ENCODE data around the gene KPNA3. TPM values are rescaled to one million over a fixed set of nuclear protein-coding genes. Genes with fewer than 3 reads are reported as not detected.
"Not testable (repeated sequence)": the region's sequence is repeated elsewhere in the genome, so short reads cannot be mapped to it uniquely, and the experiment has no call there.

The KPNA3 gene
- total and polyA plus RNA-seq, 2 experiments from 2014 or later: 30.5 to 55.7 TPM

DNA sequence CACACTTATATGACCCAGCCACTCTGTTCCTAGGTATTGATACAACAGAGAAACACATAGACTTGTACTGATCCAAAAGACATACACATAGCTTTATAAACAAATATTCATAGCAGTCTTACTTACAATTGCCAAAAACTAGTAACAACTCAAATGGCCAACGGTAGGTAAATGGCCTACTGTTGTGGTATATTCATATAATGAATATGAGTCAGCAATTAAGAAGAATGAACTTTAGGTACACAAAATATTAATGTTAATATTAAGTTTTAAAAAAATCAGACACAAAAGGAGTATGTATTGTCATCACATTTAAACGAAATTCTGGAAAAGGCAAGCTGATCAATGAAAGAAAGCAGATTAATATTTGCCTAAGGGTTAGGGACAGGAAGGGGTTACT is 19.7 kb downstream of the KPNA3 start:
- no peaks in the 10 kb centered on the region for H3K9me3 Mint-ChIP-seq
- no peak for ATAC-seq
- Histone ChIP-seq H3K27me3 (ENCODE audit: insufficient read depth) (no peaks in the 10 kb centered on the region), H3F3A (replicated peaks; ENCODE audit: low read depth) (no peaks in the 10 kb centered on the region), H3K4me2 (no peak overlapping the region), H3K79me2 (replicated peaks; ENCODE audit: insufficient read depth) (peaks cover 100% of the 10 kb centered on the region), H2AFZ (no peak overlapping the region), H4K20me1 (replicated peaks; ENCODE audit: insufficient read depth) (peaks cover 26% of the 10 kb centered on the region), H3K36me3 (ENCODE audit: insufficient read depth) (no peaks in the 10 kb centered on the region), H3K4me3 (no peak overlapping the region), H3K27ac (ENCODE audit: low read depth) (no peak overlapping the region), H3K4me1 (ENCODE audit: insufficient read depth) (peaks cover 9% of the 10 kb centered on the region), H3K9me2 (ENCODE audit: insufficient read depth) (no peaks in the 10 kb centered on the region)
- H3K4me3 Mint-ChIP-seq: no peak overlapping the region
- H3K27me3 Mint-ChIP-seq (ENCODE audit: insufficient read depth, low read depth, poor library complexity): peaks cover 4% of the 10 kb centered on the region
- peaks cover 5% of the 10 kb centered on the region; the same call in 1 of the 3 replicates for H3K36me3 Mint-ChIP-seq (ENCODE audit: low read depth)
- TF ChIP-seq STAT1 (IDR thresholded peaks at IDR 0.05; ENCODE audit: unreplicated experiment) (no peak), ZNF114 (CRISPR knock-in tag; IDR thresholded peaks at IDR 0.05) (no peak), CREB1 (CRISPR knock-in tag; IDR thresholded peaks at IDR 0.05; ENCODE audit: low read depth) (no peak), NANOG (IDR thresholded peaks at IDR 0.05; ENCODE audit: borderline replicate concordance) (no peak), JUNB (IDR thresholded peaks at IDR 0.05; ENCODE audit: unreplicated experiment) (no peak), ZNF331 (CRISPR knock-in tag; IDR thresholded peaks at IDR 0.05; ENCODE audit: low read depth) (no peak)
- TF ChIP-seq, protein P1, sequence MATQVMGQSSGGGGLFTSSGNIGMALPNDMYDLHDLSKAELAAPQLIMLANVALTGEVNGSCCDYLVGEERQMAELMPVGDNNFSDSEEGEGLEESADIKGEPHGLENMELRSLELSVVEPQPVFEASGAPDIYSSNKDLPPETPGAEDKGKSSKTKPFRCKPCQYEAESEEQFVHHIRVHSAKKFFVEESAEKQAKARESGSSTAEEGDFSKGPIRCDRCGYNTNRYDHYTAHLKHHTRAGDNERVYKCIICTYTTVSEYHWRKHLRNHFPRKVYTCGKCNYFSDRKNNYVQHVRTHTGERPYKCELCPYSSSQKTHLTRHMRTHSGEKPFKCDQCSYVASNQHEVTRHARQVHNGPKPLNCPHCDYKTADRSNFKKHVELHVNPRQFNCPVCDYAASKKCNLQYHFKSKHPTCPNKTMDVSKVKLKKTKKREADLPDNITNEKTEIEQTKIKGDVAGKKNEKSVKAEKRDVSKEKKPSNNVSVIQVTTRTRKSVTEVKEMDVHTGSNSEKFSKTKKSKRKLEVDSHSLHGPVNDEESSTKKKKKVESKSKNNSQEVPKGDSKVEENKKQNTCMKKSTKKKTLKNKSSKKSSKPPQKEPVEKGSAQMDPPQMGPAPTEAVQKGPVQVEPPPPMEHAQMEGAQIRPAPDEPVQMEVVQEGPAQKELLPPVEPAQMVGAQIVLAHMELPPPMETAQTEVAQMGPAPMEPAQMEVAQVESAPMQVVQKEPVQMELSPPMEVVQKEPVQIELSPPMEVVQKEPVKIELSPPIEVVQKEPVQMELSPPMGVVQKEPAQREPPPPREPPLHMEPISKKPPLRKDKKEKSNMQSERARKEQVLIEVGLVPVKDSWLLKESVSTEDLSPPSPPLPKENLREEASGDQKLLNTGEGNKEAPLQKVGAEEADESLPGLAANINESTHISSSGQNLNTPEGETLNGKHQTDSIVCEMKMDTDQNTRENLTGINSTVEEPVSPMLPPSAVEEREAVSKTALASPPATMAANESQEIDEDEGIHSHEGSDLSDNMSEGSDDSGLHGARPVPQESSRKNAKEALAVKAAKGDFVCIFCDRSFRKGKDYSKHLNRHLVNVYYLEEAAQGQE (IDR thresholded peaks at IDR 0.05; ENCODE audit: unreplicated experiment): no peak
- TF ChIP-seq, protein P2, sequence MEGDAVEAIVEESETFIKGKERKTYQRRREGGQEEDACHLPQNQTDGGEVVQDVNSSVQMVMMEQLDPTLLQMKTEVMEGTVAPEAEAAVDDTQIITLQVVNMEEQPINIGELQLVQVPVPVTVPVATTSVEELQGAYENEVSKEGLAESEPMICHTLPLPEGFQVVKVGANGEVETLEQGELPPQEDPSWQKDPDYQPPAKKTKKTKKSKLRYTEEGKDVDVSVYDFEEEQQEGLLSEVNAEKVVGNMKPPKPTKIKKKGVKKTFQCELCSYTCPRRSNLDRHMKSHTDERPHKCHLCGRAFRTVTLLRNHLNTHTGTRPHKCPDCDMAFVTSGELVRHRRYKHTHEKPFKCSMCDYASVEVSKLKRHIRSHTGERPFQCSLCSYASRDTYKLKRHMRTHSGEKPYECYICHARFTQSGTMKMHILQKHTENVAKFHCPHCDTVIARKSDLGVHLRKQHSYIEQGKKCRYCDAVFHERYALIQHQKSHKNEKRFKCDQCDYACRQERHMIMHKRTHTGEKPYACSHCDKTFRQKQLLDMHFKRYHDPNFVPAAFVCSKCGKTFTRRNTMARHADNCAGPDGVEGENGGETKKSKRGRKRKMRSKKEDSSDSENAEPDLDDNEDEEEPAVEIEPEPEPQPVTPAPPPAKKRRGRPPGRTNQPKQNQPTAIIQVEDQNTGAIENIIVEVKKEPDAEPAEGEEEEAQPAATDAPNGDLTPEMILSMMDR (conservative IDR thresholded peaks at IDR 0.05; ENCODE audit: low read depth in 2 of 2): no peak
- TF ChIP-seq, protein P3, sequence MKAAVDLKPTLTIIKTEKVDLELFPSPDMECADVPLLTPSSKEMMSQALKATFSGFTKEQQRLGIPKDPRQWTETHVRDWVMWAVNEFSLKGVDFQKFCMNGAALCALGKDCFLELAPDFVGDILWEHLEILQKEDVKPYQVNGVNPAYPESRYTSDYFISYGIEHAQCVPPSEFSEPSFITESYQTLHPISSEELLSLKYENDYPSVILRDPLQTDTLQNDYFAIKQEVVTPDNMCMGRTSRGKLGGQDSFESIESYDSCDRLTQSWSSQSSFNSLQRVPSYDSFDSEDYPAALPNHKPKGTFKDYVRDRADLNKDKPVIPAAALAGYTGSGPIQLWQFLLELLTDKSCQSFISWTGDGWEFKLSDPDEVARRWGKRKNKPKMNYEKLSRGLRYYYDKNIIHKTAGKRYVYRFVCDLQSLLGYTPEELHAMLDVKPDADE (IDR thresholded peaks at IDR 0.05): no peak
- no peak for DNase-seq (ENCODE audit: low spot score)
- no peak overlapping the region for H3K27ac Mint-ChIP-seq
- peaks cover 15% of the 10 kb centered on the region for H3K4me1 Mint-ChIP-seq

DNA sequence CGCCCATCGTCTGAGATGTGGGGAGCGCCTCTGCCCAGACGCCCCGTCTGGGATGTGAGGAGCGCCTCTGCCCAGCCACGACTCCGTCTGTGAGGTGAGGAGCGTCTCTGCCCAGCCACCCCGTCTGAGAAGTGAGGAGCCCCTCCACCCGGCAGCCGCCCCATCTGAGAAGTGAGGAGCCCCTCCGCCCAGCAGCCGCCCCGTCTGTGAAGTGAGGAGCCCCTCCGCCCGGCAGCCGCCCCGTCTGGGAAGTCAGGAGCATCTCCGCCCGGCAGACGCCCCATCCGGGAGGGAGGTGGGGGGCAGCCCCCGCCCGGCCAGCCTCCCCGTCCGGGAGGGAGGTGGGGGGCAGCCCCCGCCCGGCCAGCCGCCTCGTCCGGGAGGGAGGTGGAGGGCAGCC is 30.7 kb downstream of the KPNA3 start:
- peaks cover 53% of the 10 kb centered on the region for H3K9me3 Mint-ChIP-seq
- H3K4me3 Mint-ChIP-seq; H3K27ac ChIP-seq (ENCODE audit: low read depth); H3K27me3 Mint-ChIP-seq (ENCODE audit: insufficient read depth, low read depth, poor library complexity); ATAC-seq; H3K27ac Mint-ChIP-seq; H2AFZ ChIP-seq; H3F3A ChIP-seq (replicated peaks; ENCODE audit: low read depth); H3K4me1 ChIP-seq (ENCODE audit: insufficient read depth); H3K4me3 ChIP-seq; H3K36me3 ChIP-seq (ENCODE audit: insufficient read depth); H3K27me3 ChIP-seq (ENCODE audit: insufficient read depth); H3K9me2 ChIP-seq (ENCODE audit: insufficient read depth); DNase-seq (ENCODE audit: low spot score); H3K4me1 Mint-ChIP-seq; H3K4me2 ChIP-seq: not testable (repeated sequence)
- peaks cover 76% of the 10 kb centered on the region for H3K79me2 ChIP-seq (replicated peaks; ENCODE audit: insufficient read depth)
- peaks cover 15% of the 10 kb centered on the region for H4K20me1 ChIP-seq (replicated peaks; ENCODE audit: insufficient read depth)
- peaks cover 65% of the 10 kb centered on the region for H3K36me3 Mint-ChIP-seq (ENCODE audit: low read depth)

Data from GM23338 (cell line).